ENCODE results near the gene MEGF11.
"Not testable (repeated sequence)": the region's sequence is repeated elsewhere in the genome, so short reads cannot be mapped to it uniquely, and the experiment has no call there.

Gene MEGF11

GRCh38 chr15:66019826-66020398, 233.6 kb downstream of the MEGF11 start:
- DNase-seq = no peak

GRCh38 chr15:66019368-66019767, 234.2 kb downstream of the MEGF11 start:
- no peak for DNase-seq

- no peak for DNase-seq
Measured at GRCh38 chr15:66018488-66018797, 235.1 kb downstream of the MEGF11 start.

- DNase-seq = no peak
Measured at GRCh38 chr15:66017792-66018487, 235.6 kb downstream of the MEGF11 start.

- no peak for DNase-seq
Measured at GRCh38 chr15:66017000-66017399, 236.6 kb downstream of the MEGF11 start.

GRCh38 chr15:66016199-66016598, 237.4 kb downstream of the MEGF11 start:
- no peak for DNase-seq

- DNase-seq = no peak
Measured at GRCh38 chr15:66014635-66015182, 238.8 kb downstream of the MEGF11 start.

GRCh38 chr15:66014022-66014421, 239.5 kb downstream of the MEGF11 start:
- no peak for DNase-seq

- peak; percentile 36 for DNase-seq
Measured at GRCh38 chr15:66008940-66009562, 244.5 kb downstream of the MEGF11 start.

GRCh38 chr15:66007663-66008262, 245.8 kb downstream of the MEGF11 start:
- DNase-seq = no peak

GRCh38 chr15:66006986-66007385, 246.6 kb downstream of the MEGF11 start:
- no peak for DNase-seq

- no peak for DNase-seq
Measured at GRCh38 chr15:66004618-66005262, 248.8 kb downstream of the MEGF11 start.

- DNase-seq = not testable (repeated sequence)
Measured at GRCh38 chr15:66003129-66003528, 250.4 kb downstream of the MEGF11 start.

- DNase-seq = no peak
Measured at GRCh38 chr15:66001717-66002426, 251.7 kb downstream of the MEGF11 start.

GRCh38 chr15:66001042-66001441, 252.5 kb downstream of the MEGF11 start:
- DNase-seq = no peak

- DNase-seq = no peak
Measured at GRCh38 chr15:65998486-65998885, 255.1 kb downstream of the MEGF11 start.

- DNase-seq = no peak
Measured at GRCh38 chr15:65996901-65997300, 256.6 kb downstream of the MEGF11 start.

- no peak for DNase-seq
Measured at GRCh38 chr15:65994832-65995231, 258.7 kb downstream of the MEGF11 start.

- DNase-seq = no peak
Measured at GRCh38 chr15:65993762-65994161, 259.8 kb downstream of the MEGF11 start.

- DNase-seq = no peak
Measured at GRCh38 chr15:65993236-65993635, 260.3 kb downstream of the MEGF11 start.

GRCh38 chr15:65991721-65992483, 261.6 kb downstream of the MEGF11 start:
- no peak for DNase-seq

Data from 8988T (cell line).